Ramos (cell line): ENCODE results near the gene USP2.
"Not testable (repeated sequence)": the region's sequence is repeated elsewhere in the genome, so short reads cannot be mapped to it uniquely, and the experiment has no call there.

Experiments used
- in situ Hi-C: fragments of 300-500 bp; cut with MboI; formaldehyde crosslinking; loops from one replicate; pipeline ENCODE4 v1.14.3; 2022; ENCODE audit warnings: low sequenced_read_pairs; ENCODE audit not compliant: unreplicated experiment

USP2 gene

GRCh38 chr11:119415517-119415916 lies 34.0 kb upstream of the USP2 start:
- in situ Hi-C loops: no loop called here

- in situ Hi-C loops: no loop called here
These were observed 33.2 kb upstream of the USP2 start for GRCh38 chr11:119414734-119415133.

GRCh38 chr11:119414321-119414720 lies 32.8 kb upstream of the USP2 start:
- in situ Hi-C loops: no loop called here

GRCh38 chr11:119412072-119412471 lies 30.6 kb upstream of the USP2 start:
- in situ Hi-C loops: no loop called here

GRCh38 chr11:119410501-119410900 lies 29.0 kb upstream of the USP2 start:
- in situ Hi-C loops: no loop called here

GRCh38 chr11:119409731-119410130 lies 28.2 kb upstream of the USP2 start:
- in situ Hi-C loops: no loop called here

- in situ Hi-C loops: no loop called here
These were observed 24.5 kb upstream of the USP2 start for GRCh38 chr11:119406005-119406404.

- in situ Hi-C loops: not testable (repeated sequence)
These were observed 24.0 kb upstream of the USP2 start for GRCh38 chr11:119405448-119405847.

- in situ Hi-C loops: no loop called here
These were observed 23.4 kb upstream of the USP2 start for GRCh38 chr11:119404872-119405271.

GRCh38 chr11:119403021-119403420 lies 21.5 kb upstream of the USP2 start:
- in situ Hi-C loops: no loop called here

- in situ Hi-C loops: no loop called here
These were observed 21.0 kb upstream of the USP2 start for GRCh38 chr11:119402470-119402869.

GRCh38 chr11:119400860-119401259 lies 19.4 kb upstream of the USP2 start:
- in situ Hi-C loops: no loop called here

GRCh38 chr11:119397740-119398139 lies 16.2 kb upstream of the USP2 start:
- in situ Hi-C loops: no loop called here

GRCh38 chr11:119396835-119397234 lies 15.3 kb upstream of the USP2 start:
- in situ Hi-C loops: no loop called here

- in situ Hi-C loops: no loop called here
These were observed 9.8 kb upstream of the USP2 start for GRCh38 chr11:119391275-119391674.

GRCh38 chr11:119389611-119390254 lies 8.2 kb upstream of the USP2 start:
- in situ Hi-C loops: no loop called here

- in situ Hi-C loops: no loop called here
These were observed 6.6 kb upstream of the USP2 start for GRCh38 chr11:119388103-119388502.

GRCh38 chr11:119384332-119384731 lies 2.8 kb upstream of the USP2 start:
- in situ Hi-C loops: no loop called here

GRCh38 chr11:119382513-119382912 lies 1.0 kb upstream of the USP2 start:
- in situ Hi-C loops: not testable (repeated sequence)

GRCh38 chr11:119382101-119382500 lies 611 bp upstream of the USP2 start:
- in situ Hi-C loops: no loop called here

- in situ Hi-C loops: no loop called here
These were observed 686 bp downstream of the USP2 start for GRCh38 chr11:119380827-119381180.

GRCh38 chr11:119380160-119380826 lies 1.2 kb downstream of the USP2 start:
- in situ Hi-C loops: no loop called here
